Stimulated activated CD4-positive, alpha-beta T cell treated with anti-CD3 and anti-CD28 coated beads, Interleukin-1b, Interleukin-23, amount 100 ng/mL, for 48 hours (primary cell): Measurements from ENCODE around the gene C2CD2.
"Not testable (repeated sequence)": the region's sequence is repeated elsewhere in the genome, so short reads cannot be mapped to it uniquely, and the experiment has no call there.

ENCODE experiments used
- DNase-seq: peaks from one replicate; pipeline ENCODE4 v3.0.0-alpha.2; 2020

Gene C2CD2

DNA sequence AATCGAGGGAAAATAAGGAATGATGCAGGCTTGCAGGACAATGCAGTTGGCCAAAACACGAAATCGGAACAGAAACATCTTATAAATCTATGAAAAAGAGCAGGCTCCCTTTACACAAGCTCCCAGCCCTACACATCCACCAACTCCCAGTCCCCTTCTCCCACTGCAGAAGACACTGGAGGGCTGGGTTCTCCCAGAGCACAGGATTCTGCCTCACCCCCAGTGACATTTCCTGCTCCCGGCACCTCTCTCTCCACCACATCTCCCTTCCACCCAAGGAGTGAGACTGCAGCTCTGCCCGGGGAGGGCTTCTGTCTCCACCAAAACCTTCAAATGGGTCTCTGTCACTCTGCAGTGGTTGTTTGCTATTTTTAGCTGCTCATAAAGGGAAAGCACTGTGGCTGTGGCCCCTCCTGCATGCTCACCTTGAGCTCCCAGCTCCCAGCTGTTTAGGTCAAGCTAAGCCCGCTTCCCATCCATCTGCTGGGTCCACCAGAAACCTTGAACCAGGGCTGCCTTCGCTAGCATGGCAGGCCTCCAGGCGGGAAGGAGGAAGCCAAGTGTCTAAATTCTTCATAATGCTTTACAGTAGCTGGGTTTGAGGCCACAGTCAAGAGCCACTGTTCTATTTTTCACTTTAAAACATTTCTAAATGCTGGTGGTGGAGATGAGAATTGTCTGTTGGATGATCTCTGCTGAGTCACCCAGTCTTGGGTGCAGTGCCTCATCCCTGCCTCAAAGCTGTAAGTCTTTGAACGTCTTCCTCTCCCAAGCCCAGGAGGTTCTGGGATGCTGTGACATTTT is 3.3 kb upstream of the C2CD2 start:
- no peak for DNase-seq

DNA sequence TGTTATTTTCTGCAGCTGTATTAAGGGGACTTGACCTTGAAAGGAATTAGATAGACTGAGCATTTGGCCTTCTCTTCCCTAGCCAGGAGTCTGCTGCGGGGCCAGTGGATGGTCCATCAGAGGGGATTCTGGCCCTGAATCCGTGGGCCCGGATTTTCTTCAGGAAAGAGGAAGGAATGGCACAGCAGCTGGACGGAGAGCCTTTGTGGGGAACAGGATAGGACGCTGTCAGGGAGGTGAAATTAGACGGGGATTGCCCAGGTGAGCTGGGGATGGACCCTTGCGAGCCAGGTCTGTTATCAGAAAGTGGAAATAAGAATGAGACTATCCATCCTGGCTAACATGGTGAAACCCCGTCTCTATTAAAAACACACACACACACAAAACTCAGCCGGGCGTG is 1.7 kb upstream of the C2CD2 start:
- no peak for DNase-seq

DNA sequence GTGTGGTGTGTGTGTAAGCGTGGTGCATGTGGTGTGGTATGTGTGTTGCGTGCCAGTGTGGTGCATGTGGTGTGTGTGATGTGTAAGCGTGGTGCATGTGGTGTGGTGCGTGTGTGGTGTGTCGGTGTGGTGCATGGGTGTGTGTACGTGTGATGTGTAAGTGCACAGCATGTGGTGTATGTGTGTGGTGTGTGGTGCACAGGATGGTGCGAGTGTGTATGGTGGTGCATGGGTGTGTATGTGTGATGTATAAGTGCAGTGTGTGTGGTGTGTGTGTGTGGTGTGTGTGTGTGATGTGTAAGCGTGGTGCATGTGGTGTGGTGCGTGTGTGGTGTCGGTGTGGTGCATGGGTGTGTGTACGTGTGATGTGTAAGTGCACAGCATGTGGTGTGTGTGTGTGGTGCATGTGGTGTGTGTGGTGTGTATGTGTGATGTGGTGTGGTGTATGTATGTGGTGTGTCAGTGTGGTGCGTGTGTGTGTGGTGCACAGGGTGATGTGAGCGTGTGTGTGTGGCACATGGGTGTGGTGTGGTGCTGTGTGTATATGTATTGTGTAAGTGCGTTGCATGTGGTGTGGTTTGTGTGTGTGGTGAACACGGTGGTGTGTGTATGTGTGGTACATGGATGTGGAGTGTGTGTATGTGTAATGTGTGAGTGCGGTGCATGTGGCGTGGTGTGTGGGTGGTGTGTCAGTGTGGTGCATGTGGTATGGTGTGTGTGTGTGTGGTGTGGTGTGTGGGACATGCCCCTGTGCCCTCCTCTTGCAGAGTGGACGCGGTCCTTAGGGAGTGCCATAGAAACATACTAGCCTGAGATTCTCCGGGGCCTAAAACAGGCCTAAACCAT is 1.1 kb upstream of the C2CD2 start:
- DNase-seq = no peak

DNA sequence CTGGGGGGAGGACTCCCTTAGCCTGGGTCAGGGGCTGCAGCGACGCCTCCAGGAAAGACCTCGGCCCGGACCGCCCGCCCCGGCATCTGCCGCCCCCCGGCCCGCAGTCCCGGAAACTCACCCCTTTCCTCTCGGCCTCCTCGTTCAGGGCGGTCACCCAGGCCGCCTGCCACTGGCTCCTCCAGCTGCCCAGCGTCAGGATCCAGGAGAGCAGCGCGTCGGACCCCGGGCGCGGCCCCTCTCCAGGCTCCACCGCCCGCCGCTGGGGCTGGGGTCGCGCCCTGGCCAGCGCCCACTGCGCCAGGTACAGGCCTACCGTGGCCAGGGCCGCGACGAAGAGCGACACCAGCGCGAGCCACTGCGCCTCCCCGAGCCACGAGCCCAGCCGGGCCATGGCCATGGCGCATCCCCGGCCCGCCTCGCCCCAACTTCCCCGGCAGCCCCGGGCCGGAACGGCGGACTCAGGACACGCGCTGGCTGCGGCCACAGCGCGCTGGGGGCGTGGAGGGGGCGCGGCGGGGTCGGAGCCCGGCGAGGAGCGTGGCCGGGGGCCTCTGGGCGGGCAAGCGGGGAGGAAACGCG is 478 bp downstream of the C2CD2 start:
- no peak for DNase-seq

DNA sequence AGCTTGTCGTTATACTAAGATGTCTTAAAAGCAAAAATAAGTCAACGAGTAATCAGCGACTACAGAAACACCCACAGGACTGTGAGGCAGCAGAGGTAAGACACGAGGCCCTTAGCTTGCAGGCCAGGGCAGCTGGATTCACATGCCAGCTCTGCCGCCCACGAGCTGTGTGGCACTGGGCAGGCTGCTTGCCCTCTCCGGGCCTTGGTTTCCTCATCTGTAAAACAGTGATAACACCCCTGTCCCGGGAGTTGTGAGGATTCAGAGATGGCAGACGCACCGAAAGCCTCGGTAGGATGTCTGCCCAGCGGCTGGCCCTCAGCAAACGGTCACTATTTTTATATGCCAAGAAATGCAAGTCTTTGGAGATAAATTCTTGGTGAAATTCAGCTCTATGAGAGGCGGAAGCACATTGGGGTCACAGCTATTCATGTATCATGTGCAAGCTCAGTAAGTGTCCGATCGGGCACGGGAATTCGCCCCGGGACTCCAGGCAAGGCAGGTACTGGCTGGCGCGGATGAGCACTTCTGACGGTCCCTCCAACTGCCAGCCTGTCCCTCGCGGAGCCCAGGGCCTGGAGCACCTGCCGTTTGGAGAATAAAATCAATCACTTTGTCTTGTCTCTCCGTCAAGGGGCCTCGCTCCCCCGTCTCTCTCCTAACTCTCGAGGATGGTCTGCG is 1.1 kb downstream of the C2CD2 start:
- no peak for DNase-seq

DNA sequence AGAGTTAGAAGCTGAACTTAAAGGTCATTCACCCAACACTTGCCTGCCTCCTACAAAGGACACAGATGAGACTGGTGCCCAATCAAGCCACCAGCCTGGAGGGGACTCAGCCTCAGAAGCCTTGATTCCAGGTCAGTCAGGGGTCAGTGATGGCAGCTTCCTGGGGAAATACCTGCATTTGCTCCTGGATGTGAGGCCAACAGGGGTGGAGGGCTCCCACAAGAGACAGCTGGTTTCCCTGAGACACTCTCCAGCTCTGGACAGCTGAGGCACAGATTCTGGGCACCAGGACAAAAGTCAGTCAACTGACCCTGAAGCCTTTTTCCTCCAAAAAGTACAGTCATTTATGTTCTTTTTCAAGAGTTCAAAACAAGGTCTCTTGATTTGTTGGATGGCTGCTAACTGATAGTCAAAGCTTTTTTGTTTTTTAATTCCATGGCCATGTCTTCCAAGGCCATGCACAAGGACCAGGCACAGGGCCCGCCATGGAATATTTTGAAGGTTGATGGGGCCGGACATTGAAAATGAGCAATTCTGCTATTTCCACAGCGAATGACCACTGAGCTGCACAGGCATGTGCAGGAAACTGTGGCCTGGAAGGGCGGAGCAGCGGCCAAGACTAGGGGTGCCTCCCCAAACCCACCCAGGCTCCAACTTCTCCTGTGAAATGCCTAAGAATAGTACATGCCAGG is 1.8 kb downstream of the C2CD2 start:
- DNase-seq = no peak

DNA sequence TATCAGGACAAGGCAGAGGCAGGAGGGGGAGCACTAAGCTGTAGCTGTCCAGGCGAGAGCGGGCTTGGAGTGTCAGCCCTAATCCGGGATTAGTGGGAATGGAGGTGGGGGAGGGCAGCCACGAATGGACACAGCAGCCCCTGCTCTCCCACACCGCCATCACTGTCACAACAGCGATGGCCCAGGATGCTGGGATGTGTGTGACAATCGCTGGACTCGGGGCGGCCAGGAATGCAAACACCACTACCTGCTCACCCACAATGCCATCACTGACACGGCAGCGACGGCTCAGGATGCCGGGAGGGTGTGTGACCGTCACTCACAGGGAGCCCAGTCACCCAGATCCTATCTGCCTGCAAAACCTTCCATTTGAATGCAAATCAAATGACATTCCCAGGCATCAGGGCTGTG is 2.9 kb downstream of the C2CD2 start:
- no peak for DNase-seq

DNA sequence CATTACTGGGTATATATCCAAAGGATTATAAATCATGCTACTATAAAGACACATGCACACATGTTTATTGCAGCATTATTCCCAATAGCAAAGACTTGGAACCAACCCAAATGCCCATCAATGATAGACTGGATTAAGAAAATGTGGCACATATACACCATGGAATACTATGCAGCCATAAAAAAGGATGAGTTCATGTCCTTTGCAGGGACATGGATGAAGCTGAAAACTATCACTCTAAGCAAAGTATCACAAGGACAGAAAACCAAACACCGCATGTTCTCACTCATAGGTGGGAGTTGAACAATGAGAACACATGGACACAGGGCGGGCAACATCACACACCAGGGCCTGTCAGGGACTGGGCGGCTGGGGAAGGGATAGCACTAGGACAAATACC is 4.2 kb downstream of the C2CD2 start:
- not testable (repeated sequence) for DNase-seq

DNA sequence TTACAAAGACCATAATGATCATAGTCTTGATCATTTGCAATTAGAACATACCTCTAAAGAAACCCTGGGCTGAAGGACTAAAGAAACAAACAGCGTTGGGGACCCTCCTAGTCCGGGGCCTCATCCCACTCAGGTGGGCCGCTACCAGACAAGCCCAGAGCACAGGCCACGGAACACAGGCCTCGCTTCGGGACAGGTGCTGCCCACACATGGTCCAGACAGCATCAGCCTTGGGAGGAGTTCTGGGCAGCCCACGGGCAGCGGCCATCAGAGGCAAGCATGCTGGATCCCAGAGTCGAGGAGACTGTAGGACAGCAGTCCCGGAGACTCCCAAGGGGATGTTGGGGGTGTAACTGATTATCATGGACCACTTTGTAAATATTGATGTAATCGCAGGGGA is 4.9 kb downstream of the C2CD2 start:
- no peak for DNase-seq

DNA sequence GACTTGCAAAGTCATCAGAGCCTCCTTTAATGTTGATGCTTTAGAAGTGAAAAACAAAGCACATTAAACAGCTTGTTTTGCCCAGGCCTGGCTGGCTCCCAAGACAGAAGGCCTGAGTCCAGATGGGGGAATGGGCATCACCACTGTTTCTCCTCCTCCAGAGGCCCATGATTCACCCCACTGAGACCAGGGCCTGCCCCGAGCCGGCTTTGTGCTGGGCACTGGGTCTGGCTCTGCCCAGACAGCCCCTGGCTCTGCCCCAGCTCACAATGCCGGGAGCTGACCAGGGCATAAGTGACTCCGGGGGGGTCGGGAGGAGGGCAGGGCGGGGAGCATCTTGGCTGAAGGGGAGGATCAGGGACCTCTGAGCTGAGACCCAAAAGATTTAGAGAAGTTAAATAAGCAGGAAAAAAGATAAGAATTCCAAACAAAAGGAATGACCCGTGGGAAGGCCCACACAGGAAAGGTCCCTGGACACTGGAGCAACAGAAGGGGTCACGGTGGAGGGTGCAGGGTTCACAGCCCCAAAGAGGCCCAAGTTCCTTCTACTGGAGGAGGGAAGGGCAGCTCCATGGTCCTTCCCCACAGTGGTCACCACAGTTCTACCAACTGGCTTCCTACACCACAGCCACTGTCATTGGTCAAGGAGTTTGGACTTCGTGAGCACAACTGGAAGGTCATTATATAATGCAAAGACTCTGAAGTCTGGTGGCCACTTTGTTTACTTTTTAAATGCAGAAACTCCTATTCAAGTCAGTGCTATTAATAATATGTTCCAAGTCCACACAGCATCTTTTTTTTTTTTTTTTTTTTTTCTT is 5.5 kb downstream of the C2CD2 start:
- no peak for DNase-seq

DNA sequence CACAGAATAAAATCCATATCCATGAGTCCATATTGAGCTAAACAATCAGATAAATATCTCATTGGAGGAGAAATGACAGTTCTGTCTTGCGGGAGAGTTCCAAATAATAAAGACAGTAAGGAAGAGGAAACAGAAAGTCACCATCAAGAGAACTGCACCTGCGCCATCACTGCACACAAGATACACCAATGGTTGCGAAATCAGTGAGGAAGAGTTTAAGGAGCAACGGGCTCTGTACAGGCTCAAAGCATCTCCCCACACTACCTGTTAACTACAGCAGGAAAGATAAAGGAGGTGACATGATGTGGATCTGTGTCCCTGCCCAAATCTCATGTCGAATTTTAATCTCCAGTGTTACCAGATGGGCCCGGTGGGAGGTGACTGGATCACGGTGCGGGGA is 7.8 kb downstream of the C2CD2 start:
- DNase-seq = no peak

DNA sequence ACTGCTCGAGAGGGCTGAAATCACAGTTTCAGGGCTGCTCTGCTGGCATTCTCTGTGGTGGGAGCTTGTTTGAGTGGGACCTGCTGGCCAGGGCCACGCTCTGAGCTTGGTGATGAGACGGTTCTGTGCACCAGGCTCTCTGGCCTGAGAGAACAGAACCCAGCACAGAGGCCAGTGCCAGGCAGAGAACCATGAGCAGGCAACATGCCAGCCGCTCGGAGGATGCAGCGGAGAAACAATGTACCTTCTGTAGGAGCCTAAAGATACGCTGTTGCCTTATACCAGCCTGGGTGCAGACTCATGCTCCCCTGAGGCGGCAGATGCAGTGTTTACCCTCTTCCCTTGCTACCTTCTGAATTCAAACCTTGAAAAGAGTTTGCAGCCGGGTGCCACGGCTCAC is 10.0 kb downstream of the C2CD2 start:
- no peak for DNase-seq

DNA sequence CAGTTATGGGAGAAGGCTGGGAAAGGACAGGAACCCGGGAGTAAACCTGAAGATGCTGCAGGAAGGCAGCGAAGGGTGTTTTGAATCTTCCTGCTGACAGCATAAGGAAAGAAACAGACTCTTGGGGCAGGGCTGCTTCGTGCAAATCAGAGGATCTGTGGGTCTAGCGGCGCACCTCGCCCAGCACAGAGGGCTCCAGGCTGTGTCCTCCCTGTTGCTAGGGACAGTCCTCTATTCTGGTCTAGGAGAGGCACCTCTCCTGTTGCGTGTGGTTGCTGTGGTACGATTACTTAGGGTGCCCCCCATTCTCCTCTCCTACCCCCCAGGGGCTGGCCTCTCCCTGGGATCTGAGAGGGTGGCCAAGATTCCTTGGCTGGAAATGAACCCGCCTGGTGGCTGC is 11.4 kb downstream of the C2CD2 start:
- no peak for DNase-seq

DNA sequence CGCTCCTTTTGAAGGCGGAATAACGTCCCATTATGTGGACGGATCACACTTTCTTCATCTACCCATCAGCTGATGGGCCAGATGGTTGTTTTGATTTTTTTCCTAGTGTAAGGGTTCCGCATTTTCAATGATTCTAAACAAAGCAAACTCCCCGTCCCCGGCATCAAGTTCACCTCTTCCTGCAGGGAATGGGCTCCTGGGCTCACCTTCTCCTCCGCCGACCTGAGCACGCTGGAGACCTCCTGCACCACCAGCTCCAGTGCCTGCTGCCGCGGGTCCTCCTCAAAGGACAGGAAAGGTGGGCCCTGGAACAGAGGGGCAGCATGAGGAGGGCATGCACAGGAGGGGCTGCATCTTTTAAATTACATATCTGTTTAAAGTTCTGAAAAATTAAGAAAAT is 11.9 kb downstream of the C2CD2 start:
- no peak for DNase-seq

DNA sequence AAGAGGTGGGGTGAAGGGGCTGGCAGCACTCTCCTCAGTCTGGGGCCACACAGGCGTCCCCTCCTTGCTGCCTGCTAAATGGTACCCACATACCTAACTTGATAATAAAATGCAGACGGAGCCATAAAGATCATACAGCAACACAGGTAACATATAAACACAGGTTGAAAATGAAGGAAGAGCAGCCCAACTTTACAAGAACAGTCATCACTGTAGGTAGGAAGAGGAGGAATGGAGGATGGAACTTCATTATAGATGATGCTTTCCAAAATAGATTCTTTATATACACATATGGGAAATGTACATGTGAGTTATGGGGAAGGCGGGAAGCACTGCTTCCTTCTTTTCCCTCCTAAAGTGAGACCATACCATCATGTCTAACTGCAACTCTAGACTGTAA is 13.4 kb downstream of the C2CD2 start:
- no peak for DNase-seq

DNA sequence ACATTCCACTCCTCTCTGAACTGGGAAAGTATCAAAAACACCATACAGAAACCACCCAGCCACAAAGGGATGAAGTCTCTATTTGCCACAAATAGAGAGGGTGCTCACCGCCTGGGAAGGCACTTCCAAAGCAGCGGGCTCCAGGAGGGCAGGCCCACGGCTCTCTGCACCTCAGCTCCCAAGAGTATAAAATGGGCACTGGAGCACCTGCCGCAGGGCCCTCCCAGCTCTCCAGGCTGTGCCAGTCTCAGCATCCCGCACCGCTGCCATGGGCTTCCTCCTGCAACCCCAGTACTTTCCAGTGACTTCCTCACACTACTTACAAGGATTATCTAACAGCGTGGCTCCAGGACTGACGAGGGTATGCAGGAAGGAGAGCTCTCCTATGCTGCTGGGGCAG is 14.4 kb downstream of the C2CD2 start:
- DNase-seq = no peak

DNA sequence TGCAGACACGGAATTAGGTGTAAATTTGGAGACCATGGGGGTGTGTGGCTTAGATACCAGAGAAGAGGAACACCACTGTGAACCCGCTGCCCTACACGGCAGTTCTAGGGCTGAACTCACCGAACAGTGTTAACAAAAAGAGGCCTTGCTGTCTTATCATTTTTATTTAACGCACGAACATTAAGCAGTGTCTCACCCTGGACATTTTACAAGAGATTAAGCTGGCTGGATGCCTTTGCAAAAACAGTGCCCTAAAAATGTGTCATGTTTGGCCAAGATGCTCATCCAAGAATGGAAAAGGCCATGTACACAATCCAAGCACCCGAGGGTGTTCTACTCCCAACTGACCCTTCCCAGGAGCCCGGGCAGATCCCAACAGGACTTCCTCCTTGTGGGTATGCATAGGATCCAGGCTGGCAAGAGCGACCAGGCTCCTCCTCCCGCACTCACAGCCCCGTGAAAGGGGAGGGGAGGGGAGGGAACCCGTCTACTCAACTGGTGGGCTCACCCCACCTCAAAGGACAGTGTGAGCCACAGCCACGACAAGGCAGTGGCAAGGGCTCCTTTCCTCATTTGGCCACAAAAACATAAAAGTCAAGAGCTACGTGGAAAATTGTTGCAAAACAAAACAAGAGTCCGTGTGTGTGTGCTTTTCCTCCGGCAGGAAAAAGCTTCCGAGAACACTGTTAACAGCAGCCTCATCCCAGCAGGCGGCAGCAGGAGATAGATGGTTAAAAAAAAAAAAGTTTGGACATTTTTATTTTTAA is 20.3 kb downstream of the C2CD2 start:
- no peak for DNase-seq

DNA sequence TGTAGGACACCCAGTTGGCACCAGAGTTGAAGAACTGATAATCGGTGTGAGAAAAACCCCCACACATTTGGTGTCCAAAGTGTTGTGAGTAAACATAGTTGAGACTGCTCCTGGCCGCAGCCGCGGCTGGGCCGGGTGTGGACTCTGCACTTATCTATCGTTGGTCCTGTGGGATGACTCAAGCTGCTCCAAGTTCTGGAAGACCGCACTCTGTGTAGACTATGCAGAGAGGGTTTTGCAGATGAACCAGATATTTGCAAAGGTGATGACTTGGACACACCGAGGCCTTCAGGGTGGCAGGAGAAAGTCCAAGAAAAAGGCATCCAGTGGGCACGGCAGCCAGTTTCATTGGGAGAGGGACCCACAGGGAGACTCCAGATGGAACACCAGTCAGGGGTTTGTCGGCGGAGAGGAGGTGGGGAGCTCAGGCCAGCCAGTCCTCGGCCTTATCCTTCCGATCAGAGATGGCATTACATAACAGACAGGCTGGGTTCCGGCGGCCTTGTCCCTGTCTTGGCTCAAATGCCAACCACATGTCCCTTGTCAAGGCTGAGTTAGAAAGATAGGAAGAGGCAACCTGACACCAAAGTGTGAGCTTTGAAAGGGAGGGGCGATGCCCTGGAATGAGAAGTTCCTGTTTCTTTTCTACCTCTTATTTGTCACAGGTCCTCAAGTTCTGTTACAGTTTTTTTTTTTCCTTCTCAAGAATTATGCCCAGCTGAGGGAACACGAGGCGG is 21.1 kb downstream of the C2CD2 start:
- DNase-seq = no peak

DNA sequence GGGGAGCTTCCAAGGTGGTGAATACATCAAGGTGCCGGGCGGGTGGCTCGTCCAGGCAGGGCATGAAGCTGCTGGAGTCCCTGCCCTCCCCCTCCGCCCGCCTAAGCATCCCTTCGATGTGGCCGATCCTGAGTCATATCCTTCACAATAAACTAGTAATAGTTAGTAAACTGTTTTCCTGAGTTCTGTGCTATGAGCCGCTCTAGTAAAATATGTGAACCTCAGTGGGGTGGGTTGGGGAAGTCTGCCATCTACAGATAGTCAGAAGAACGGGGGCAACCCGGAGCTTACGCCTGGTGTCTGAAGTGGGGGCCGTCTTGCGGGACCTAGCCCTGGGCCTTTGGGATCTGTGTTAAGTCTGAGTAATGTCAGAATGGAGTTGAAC is 21.6 kb downstream of the C2CD2 start:
- no peak for DNase-seq

DNA sequence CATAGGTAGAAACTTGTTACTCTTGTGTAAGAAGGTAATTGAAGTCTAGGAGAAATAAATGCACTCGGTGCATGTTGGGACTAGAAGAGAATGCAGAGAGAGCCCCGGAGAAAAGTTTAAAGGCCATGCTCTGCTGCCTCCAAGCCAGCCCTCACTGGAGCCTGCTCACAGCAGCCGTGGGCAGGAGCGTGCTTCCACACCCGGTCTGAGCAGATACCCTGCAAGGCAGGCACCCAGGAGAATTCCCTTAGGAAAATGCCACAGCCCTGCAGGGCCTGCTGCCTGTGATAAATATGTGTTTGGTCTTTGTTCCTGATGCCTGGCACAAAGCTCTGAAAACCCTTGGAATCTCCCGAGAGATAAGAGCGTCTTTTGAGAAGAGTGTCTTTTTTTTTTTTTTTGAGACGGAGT is 22.8 kb downstream of the C2CD2 start:
- DNase-seq = no peak
